RPMI7951 (cell line): ENCODE results near the gene PLEKHA4. TPM values are rescaled to one million over a fixed set of nuclear protein-coding genes. Genes with fewer than 3 reads are reported as not detected.
"Not testable (repeated sequence)": the region's sequence is repeated elsewhere in the genome, so short reads cannot be mapped to it uniquely, and the experiment has no call there.

ENCODE experiments used
- DNase-seq: peaks from one replicate; pipeline ENCODE4 v3.0.0-alpha.2; 2012; ENCODE audit warnings: low read depth
- total RNA-seq: library from RNA; depleted of rRNA; stranded (reverse); fragments of >200 nt; shearing (Covaris generic); gene quantifications from 2 replicates; pipeline ENCODE4 v1.2.3, GENCODE V29; 2014

Gene PLEKHA4
- total RNA-seq, 1 experiment from 2014 or later = 1.8 TPM

DNA sequence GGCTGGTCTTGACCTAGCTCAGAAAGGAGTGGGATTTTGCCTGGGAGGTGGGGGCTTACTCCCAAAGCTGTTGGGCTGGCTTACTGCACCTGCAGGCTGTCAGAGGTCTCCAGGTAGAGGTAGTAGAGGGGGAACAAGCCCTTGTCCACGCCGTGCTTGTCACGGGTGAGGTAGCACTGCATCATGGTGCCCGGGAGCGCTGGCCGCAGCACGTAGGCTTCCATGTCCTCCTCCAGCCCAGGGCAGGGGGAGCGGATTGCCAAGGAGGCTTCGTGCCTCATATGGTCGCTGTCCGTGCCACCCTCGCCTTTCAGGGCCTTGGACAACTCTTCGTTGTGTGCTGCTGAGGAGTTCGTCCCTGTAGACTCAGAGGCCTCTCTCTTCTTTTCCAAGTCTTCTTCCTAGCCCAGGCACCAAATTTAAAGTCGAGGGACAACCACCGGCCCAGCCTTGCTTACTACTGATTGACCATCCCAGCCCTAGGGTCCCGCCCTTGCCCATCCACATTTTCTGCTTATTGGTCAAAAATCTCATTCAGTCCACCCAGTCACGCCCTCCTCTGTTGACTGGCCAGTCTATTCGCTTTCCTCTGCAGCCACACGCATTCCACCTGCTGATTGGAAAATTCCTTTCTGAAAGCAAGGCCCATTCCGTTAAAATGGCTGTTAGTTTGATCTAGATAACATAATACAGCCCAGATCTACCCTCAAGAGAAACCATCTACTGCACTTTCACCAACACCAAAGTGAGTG is 19.6 kb upstream of the PLEKHA4 start:
- no peak for DNase-seq

DNA sequence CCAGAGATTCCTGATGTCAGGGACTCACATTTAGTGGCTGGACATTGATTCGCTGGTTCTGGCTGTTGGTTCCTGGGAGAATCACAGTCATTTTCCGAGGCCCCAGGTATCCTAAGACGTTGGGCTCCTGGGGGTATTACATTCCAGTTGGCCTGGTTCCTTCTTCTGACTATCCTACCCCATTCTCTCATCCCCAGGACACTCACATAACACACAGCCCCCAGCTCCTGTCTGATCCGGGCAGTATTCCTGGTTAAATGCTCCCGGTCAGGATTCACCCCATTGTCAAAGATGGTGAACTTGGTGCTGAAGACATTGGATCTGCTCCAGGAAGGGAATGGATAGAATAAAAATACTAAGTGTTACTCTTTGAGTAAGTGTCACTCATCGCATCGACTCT is 15.3 kb upstream of the PLEKHA4 start:
- DNase-seq = no peak

GRCh38 chr19:48881741-48882657 is 13.6 kb upstream of the PLEKHA4 start:
- DNase-seq = peak; percentile 41

- not testable (repeated sequence) for DNase-seq
These were observed 11.3 kb upstream of the PLEKHA4 start for GRCh38 chr19:48879696-48880095.

DNA sequence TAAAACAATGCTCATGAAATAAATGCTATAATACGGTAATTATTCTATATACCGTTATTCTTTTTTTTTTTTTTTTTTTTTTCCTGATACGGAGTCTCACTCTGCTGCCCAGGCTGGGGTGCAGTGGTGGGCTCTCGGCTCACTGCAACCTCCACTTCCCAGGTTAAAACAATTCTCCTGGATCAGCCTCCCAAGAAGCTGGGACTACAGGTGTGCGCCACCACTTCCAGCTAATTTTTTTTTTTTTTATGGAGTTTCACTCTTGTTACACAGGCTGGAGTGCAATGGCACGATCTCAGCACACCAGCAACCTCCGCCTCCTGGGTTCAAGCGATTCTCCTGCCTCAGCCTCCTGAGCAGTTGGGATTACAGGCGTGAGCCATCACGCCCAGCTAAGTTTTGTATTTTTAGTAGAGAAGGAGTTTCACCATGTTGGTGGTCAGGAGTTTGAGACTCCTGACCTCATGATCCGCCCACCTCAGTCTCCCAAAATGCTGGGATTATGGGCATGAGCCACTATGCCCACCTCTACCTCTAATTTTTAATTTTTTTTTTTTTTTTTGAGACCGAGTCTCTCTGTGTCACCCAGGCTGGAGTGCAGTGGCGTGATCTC is 10.7 kb upstream of the PLEKHA4 start:
- no peak for DNase-seq

- DNase-seq = peak; percentile 22
These were observed 10.0 kb upstream of the PLEKHA4 start for GRCh38 chr19:48878196-48879024.

DNA sequence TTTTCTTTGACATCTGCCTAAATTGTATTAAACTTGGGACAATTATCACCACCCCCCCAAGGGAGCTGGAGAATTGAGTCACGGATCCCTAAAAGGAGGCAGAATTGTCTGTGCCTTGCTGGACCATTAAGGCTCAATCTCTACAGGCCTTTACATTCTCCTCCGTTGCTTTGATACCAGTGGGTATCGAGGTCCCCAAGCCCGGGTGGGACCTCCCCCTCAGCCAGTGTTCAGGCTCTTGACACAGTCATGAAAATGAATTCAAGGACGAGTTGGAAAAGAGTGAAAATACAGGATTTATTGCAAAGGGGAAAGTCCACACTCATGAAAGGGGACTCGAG is 9.4 kb upstream of the PLEKHA4 start:
- DNase-seq = no peak

DNA sequence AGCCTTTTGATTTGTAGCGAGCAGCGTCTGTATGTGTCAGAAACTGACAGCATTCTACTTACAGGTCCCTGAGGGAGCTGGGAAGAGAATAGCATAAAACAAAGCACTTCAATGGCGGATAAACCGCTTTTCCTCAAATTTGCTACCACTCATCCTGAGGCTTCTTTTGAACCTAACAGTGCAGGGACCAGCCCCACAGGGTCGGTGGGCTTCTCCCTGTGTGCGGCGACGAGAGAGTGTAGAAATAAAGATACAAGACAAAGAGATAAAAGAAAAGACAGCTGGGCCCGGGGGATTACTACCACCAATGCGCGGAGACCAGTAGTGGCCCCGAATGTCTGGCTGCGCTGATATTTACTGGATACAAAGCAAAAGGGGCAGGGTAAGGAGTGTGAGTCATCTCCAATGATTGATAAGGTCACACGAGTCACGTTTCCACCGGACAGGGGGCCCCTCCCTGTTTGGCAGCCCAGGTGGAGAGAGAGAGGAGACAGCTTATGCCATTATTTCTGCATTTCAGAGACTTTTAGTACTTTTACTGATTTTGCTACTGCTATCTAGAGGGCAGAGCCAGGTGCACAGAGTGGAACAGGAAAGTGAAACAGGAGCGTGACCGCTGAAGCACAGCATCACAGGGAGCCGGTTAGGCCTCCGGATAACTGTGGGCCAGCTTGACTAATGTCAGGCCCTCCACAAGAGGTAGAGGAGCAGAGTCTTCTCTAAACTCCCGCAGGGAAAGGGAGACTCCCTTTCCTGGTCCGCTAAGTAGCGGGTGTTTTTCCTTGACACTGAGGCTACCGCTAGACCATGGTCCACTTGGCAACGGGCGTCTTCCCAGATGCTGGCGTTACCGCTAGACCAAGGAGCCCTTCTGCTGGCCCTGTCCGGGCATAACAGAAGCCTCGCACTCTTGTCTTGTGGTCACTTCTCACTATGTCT is 7.9 kb upstream of the PLEKHA4 start:
- DNase-seq = peak; percentile 64

- peak; percentile 82 for DNase-seq
These were observed 6.1 kb upstream of the PLEKHA4 start for GRCh38 chr19:48874303-48875135.

GRCh38 chr19:48873476-48874302 is 5.3 kb upstream of the PLEKHA4 start:
- DNase-seq = no peak

- DNase-seq = peak; percentile 96
These were observed 4.6 kb upstream of the PLEKHA4 start for GRCh38 chr19:48872884-48873475.

- peak; percentile 98 for DNase-seq
These were observed 3.9 kb upstream of the PLEKHA4 start, which contains the start of gene PPP1R15A for GRCh38 chr19:48872182-48872883. Gene PPP1R15A (plus strand): TSS chr19:48872421. CDS start chr19:48873234, 813 bp downstream.

DNA sequence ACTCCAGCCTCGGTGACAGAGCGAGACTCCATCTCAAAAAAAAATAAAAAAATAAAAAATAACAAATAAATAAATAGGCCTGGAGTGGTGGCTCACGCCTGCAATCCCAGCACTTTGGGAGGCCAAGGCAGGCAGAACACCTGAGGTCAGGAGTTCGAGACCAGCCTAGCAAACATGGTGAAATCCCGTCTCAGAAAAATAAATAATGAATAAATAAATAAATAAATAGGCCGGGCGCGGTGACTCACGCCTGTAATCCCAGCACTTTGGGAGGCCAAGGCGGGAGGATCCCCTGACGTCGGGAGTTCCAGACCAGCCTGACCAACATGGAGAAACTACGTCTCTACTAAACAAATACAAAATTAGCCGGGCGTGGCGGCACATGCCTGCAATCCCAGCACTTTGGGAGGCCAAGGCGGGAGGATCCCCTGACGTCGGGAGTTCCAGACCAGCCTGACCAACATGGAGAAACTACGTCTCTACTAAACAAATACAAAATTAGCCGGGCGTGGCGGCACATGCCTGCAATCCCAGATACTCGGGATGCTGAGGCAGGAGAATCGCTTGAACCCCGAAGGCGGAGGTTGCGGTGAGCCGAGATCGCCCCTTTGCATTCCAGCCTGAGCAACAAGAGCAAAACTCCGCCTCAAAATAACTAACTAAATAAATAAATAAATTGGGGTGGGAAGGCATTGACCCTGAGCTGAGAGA is 3.2 kb upstream of the PLEKHA4 start:
- DNase-seq = not testable (repeated sequence)

GRCh38 chr19:48870048-48870447 is 1.6 kb upstream of the PLEKHA4 start:
- DNase-seq = no peak

- DNase-seq = peak; percentile 28
These were observed 687 bp downstream of the PLEKHA4 start for GRCh38 chr19:48867746-48868113.

GRCh38 chr19:48867123-48867745 is 1.2 kb downstream of the PLEKHA4 start:
- DNase-seq = no peak
